ENCODE measurements around the gene NDUFS4.
A peak's percentile ranks its signal among the peaks of the same experiment; 100 is the strongest.
"Not testable (repeated sequence)": the region's sequence is repeated elsewhere in the genome, so short reads cannot be mapped to it uniquely, and the experiment has no call there.

NDUFS4 gene

DNA sequence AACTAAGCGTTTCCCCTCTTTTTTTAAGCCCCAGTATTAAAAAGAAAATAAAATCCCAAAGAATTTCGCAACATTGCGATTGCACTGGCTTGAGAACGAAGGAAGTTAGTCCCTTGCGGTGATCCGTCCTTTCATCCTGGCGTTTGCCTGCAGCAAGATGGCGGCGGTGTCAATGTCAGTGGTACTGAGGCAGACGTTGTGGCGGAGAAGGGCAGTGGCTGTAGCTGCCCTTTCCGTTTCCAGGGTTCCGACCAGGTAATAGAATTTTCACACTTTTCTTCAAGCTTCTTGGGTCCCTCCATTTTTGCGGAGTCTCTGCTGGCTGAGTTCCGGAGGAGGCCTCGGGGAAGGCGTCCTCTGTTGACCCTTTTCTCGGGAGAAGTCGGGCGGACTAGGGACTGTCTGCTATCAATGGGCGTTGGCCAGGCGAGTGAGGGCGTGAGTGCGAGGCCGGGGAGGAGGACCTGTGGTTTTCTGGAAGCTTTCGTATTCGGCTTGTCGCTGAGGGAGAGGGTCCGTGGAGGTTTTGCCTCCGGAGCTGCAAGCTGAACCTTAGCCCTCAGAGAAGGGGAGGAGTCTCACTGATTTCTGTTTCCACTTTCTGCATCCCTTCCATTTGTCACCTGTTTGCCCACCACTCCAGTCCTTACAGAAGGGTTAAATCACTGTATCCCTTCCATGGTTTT lies at the start of gene NDUFS4:
Gene NDUFS4, plus strand, starts transcription at position 134 of the 686 bp plus-strand sequence. Its CDS starts 24 bp downstream, at position 158.
- DNase-seq, result peak; percentile 64

DNA sequence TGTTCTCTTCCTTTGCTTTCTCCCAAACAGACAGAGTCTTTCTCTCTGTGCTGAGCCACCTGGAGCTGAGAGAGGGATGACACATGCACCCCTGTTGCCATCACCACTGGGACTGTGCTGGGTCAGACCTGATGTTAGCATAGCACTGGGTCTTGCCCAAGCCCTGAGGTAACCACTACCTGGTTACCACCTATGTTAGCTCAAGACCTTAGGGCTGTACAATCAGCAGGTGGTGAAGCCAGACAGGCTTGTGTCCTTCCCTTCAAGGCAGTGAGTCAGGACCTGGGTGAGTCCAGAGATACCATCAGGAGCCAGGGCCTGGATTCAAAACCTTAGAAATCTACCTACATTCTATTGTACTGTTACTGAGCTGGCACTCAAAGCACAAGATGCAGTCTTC lies 47.9 kb upstream of the NDUFS4 start:
- no peak for DNase-seq

DNA sequence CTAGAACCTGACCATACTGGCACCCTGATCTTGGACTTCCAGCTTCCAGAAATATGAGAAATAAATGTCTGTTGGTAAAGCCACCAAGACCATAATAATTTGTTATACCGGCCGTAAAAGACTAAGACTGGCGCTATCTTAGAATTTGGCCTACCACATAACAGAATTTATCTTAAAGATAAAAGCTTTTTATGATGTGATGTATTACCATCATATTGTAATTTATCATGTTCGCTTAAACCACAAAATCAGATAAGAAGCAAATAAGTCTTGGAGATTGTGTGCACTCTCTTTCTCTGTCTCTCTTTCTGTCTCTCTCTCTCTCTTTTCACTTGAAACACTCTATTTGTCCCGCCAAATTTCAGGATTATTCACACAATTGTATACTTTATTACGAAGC lies 44.5 kb upstream of the NDUFS4 start:
- no peak for DNase-seq

DNA sequence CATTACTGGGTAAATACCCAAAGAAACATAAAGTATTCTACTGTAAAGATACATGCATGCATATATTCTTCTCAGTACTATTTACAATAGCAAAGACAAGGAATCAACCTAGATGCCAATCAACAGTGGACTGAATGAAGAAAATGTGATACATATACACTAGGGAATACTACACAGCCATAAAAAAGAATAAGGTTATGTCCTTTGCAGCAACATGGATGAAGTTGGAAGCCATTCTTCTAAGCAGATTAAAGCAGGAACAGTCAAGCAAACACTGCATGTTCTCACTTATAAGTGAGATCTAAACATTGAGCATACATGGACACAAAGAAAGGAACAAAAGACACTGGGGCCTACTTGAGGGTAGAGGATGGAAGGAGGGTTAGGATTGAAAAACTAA lies 39.6 kb upstream of the NDUFS4 start:
- no peak for DNase-seq

DNA sequence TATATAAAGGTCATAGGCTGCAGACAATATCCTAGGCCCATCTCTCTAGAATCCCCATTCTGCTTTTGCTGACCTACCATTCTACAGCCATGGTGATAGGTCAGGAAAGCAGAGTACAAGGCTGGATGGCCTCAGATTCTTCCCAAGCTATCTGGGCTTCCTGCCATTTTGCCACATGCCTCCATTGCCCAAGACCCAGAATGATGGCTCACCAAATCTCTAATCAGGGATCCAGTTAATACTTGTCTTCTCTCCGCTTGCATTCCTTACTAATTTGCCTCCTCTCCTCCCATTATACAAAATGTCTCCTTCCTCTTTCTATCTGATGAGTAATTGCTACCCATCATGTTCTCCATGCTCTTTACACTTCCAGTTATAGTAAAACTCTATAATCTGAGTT lies 22.7 kb upstream of the NDUFS4 start:
- no peak for DNase-seq

DNA sequence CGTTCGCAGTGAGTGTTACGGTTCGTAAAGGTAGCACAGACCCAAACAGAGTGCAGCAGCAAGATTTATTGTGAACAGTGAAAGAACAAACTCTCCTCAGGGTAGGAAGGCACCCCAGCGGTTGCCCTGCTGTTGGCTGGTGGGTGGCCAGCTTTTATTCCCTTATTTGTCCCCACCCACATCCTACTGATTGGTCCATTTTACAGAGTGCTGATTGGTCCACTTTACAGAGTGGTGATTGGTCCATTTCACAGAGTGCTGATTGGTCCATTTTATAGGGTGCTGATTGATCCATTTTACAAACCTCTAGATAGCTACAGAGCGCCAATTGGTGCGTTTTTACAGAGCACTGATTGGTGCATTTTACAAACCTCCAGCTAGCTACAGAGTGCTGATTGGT lies 19.7 kb upstream of the NDUFS4 start:
- DNase-seq, result not testable (repeated sequence)

DNA sequence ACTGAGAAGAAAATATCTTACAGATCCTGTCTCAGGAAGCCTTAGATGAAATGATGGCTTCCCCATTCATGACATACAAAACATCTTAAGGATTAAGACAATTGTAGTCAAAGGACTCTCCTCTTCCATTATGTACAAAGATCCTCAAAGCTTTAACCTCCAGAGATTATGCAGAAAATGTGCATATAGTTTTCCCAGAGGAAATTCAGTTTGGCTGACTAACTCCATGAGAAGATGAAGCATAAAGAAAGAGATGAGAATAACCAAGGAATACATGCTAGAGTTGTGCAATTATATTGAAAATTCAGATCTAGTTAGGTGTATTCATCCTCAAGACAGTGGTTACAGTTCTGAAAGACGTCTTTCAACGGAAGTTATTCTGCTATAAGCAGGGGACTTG lies 18.6 kb upstream of the NDUFS4 start:
- no peak for DNase-seq

DNA sequence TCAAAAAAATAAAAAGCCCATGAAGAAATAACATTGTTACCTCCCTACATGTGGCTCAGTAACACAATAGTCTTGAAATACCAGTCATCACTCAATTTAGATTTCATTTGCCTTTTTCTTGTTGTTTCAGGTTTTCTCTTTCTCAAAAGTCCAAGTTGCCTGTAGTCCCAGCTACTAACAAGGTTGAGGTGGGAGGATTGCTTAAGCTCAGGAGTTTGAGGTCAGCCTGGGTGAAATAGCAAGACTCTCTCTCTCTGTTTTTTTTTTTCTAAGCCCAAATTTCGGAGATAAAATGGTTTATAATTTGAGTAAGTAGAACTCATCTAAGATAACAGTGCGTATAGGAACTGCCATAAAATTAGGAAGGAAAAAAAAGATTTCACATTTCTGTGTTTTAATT lies 17.5 kb upstream of the NDUFS4 start:
- no peak for DNase-seq

DNA sequence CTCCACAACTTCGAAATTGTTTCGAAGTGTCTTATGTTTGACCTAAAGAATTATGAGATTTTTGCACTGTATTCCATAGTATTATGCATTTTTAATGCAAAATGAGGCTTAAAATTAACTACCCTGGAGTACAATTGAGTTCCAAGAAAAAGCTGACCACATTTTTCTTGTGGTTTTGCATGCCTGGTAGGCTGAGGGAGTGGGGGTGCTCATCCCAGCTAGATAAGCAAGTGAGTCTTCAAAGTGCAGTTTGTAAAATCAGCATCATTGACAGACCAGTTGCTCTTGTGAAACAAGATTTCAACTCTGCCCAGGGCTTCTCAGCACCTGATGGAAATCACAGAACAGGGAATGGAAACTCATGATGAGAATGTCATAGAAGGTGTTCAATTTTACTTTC lies 17.0 kb upstream of the NDUFS4 start:
- no peak for DNase-seq

DNA sequence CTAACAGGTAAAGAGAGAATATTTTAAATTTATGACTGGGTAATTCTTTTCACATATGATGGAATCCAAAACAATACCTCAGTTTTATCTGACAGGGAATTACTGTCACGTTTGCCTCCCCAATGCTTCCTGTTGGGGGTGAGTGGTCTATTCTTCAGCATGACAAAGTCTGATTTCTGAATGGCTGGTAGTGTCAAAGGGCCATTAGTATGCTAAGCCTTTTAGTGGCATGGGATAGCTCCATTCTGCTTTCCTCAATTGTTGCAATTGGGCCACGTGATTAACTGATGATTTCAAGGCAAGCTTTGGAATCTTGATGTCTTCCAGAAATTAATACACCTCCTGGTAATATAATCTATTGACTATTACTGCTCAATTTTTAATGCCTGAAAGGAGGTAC lies 14.7 kb upstream of the NDUFS4 start:
- no peak for DNase-seq

DNA sequence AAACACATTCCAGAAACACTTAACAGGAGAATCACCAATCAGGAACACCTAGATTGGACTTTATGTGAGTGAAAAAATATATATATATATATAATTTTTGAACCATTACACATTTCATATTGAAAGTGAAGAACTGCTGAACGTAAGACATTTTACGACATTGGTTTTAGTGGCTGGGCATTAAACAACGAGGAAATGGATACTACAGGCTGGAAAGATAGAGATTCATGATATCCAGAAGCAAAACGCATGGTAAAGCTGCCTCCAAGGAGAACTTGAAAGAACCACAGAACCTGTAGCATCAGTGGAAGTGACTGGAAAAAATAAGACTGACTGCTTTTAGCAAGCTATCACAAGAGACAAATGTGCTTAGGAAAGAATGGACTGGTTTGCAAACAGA lies 13.2 kb upstream of the NDUFS4 start:
- DNase-seq, result no peak

DNA sequence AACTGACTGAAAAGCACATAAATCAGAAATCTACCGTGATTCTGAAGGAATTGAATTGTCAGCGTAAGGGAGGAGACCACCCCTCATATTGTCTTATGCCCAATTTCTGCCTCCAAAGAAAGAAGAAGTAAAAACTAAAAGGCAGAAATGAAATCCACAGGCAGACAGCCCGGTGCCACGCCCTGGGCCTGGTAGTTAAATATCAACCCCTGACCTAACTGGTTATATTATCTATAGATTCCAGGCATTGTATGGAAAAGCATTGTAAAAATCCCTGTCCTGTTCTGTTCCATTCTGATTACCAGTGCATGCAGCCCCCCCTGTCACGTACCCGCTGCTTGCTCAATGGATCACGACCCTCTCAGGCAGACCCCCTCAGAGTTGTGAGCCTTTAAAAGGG lies 11.9 kb upstream of the NDUFS4 start:
- DNase-seq, result not testable (repeated sequence)

DNA sequence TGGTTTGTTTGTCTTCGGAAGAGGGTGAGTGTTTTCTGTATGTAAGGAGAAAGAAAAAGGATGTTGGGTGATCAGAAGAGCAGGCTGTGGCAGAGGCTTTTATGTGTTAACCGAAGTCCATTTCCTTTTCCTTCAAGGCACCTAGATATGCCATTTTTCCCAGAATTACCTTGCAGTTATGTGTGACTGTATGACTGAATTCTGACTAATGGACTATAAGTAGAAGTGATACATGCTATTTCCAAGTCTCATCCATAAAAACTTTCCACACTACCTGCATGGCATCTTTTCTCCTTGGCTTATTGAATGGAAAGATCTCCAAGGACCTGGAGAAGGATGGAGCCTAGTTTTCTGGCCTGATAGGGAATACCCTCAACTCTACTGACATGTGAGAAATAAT lies 10.6 kb upstream of the NDUFS4 start:
- DNase-seq, result no peak

DNA sequence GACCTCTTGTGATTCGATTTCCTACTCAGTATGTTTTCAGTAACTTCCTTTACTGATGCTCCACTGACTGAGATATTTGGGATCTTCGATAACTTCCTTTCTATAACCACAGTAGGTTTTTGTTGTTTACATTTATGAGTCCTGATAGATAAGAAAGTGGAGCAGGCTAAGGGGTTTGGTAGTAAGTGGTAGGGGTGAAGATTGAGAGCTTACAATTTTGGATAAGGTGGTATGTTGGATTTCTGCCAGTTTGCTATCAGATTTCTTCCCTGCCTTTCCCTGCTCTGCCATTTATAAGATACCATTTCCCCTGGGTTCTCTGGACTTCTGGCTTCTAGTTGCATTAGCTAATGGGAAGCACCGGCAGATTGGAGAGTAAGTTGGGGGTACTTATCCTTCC lies 7.9 kb upstream of the NDUFS4 start:
- DNase-seq, result no peak

DNA sequence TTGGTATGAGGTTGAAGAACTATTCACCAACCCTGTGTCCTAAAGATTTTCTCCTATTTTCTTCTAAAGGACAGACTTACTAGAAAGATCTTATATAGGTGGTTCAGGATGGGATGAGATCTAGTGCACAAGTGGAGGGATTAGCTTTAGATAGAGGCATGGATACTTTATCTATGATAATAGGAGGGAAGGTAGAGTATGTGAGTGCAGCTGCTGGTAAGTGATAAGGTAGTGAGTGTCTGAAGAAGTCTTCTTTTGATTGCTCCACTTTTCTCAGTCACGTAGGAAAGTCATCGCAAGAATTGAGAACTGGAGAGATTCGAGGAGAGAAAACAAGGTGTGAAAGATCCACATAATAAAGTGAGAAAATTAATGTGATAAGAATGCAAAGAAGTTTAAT lies 6.0 kb upstream of the NDUFS4 start:
- no peak for DNase-seq

DNA sequence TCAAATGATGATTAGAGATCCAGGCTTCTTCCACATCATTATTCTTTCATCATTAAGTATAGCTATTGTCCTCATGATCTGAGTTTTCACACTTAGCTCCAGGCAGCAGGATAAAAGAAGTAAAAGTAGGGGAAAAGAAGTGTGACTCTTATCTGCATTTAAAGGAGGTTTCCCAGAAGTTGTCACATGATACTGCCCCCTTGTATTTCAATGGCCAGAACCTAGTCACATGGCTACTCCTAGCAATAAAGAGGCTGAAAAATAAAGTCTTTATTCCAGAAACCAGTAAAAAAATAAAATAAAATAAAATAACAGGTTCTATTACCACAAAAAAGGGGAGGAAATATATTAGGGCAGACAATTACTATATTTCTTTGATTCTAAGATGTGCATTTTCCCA lies 5.3 kb upstream of the NDUFS4 start:
- DNase-seq, result no peak

DNA sequence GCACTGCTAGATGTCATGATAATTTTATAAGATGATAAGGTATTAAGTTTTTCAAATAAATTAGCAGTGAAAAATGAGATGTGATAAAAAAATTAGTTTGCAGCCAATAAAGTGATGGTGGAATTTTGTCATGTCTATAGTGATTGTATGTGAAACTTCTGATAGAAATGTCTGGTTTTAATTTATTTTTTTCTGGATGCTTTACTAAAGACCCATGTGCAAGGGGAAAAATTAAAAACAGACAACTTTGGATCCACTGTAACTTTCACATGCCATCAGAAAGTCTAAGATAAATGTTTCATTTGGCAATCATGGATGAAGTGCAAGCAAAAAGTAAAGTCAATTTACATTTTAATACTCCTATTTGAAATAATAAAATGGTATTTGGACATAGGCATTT lies 4.4 kb upstream of the NDUFS4 start:
- DNase-seq, result no peak

DNA sequence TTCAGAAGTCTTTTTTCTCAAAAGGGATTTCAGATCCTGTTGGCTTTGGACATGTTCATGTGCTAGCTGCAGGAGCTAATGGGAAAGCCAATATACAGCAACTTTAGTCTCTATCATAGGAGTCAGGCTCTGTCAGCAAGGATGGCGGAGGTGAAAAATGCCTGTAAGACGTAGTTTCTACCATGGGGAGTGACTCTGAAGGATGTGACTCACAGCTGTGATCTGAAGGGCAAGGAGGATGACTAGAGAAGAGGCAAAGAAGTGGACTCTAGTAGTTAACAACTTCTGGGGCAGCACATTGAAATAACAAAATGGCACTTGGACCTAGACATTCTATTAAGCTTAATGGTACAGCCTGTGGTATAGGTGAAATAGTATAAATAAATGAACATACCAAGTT lies 3.1 kb upstream of the NDUFS4 start:
- no peak for DNase-seq

DNA sequence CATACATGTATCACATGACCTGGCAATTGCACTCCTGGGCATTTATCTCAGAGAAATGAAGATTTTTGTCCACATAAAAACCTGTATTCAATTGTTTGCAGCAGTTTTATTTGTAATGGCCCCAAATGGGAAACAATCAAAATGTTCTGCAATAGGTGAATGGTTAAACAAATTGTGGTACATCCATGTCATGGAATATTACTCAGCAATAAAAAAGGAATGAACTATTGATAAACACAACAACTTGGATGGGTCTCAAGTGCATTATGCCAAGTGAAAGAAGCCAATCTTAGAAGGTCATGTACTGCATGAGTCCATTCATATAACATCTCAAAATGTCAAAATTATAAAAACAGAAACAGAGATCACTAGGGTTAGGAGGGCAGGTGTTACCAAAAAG lies 1.5 kb upstream of the NDUFS4 start:
- DNase-seq, result no peak

DNA sequence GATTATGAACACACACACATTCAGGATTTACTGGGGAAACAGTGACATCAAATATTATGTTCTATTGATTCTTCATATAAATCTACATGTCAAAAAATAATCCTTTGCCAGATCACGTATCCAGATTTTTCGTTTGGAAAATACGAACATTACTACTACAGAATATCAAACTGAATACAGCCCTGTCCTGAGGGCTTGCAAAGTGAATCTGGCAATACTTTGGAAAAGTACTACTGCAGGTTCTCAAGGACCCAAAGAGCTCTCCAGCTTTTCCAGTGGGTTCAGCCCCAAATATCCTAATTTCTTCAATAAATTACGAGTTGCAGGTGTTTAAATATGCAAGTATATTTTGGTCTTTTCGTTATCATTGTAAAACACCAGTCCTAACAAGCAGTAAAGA lies 411 bp upstream of the NDUFS4 start:
- no peak for DNase-seq

DNA sequence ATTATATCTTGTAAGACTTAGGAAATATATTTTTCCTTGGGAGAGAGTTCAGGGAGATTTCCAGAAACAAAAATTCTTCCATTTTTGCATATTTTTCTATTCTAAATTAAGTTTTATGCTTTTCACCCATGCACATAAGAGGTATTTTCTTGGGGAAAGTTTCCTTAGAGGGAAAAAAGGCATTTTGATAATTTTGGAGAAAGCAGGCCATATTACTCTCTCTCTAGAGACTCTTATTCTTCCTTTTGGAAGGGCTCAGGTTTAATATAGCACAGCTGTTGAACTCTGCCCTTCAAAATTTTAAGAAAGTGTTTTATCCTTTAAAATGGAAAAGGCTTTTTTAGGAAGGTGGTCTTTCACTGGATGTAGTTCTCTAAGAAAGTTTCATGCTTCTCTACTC lies 8.0 kb downstream of the NDUFS4 start:
- DNase-seq, result no peak

DNA sequence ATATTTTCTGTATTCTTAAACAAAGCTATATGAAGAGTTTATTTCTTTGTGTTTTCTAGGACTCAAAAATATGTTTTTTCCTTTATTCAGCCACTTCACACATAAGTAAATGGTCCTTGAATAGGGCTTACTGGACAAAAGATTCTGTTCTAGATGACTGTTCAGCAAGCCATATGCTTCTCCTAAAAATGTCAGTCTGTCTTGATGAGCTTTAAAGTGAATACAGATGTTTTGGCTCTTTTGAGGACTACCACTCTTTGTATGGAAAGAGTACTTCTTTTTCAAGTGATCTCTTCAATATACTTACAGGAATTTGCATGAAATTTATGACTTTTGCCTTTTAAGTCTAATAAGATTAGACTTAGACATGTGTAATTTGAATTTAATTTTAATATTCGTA lies 8.4 kb downstream of the NDUFS4 start:
- no peak for DNase-seq

DNA sequence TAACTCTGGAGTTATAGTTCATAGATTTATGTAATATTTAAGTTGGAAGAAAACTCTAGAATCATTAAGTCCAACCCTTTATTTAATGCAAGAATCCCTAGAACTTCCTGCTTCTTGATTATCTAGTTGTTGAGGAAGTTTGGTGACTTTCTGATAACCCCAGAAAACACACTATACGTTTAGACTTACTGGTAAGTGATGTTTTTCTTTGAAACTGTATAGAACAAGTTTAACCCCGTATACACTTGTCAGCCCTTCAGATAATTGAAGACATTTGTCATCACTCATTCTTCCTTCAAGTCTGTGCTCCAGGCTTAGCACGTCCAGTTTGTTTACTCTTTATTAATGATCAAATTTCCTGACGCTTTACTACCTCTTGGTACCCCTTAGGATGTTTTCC lies 9.0 kb downstream of the NDUFS4 start:
- DNase-seq, result no peak

DNA sequence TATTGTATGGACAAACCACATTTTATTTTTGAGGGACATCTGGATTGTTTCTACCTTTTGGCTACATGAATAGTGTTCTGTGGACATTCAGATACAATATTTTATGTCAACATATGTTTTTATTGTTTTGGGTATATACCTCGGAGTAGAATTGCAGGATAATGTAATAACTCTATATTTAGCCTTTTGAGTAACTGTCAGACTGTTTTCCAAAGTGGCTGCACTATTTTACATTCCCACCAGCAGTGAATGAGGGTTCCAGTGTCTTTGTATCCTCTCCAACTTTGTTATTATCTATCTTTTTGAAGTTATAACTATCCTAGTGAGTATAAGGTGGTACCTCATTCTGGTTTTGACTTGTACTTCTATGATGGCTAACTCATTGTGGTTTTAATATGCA lies 11.0 kb downstream of the NDUFS4 start:
- DNase-seq, result no peak

DNA sequence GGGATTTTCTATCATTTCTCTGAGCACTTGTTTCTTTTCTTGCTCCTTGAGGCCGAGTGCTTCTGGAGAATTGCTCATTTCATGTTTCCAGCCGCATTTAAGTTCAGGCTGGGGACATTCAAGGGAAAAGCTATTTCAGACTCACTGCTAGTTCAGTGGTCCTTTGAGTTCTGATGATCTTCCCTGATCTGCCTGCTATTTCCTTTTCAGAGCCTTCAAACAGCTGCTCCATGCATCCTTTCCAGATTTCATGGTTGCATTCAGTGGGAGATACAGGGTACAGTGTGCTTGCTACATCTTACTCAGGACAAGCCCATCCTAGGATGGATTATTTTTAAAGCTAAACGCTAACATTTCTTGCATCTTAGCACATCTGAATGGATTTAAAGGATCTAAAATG lies 14.7 kb downstream of the NDUFS4 start:
- no peak for DNase-seq

DNA sequence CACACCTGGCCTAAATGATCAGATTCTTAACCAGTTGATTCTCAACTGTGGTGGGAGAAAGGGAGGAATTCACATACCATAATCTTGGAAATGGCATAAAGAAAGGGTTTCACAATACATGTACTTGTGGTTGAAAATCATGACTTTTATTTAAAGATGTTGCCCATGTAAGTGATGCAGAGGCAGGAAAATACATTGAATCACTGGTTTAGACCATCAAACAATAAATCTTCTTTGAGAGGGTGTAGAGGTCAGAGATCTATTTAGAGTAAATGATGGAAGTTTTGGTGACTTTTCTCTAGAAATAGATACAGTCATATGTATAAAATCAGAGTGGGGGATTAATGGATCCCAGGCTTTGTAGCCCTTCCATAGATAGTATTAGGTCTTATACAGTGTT lies 15.4 kb downstream of the NDUFS4 start:
- DNase-seq, result no peak

All from activated effector memory CD4-positive, alpha-beta T cell treated with Interleukin-2 at 50 U/mL for 16 hours (primary cell).